GM20000 (cell line): ENCODE measurements around the gene SLC13A3.

Experiments used
- DNase-seq: peaks from one replicate; pipeline ENCODE4 v3.0.0; 2012; ENCODE audit warnings: low spot score
- CTCF ChIP-seq: IDR thresholded peaks from 2 replicates; pipeline ENCODE4 v1.5.1; 2012; ENCODE audit warnings: mild to moderate bottlenecking, control low read depth; ENCODE audit errors: extremely low read depth, missing control alignments

The SLC13A3 gene

DNA sequence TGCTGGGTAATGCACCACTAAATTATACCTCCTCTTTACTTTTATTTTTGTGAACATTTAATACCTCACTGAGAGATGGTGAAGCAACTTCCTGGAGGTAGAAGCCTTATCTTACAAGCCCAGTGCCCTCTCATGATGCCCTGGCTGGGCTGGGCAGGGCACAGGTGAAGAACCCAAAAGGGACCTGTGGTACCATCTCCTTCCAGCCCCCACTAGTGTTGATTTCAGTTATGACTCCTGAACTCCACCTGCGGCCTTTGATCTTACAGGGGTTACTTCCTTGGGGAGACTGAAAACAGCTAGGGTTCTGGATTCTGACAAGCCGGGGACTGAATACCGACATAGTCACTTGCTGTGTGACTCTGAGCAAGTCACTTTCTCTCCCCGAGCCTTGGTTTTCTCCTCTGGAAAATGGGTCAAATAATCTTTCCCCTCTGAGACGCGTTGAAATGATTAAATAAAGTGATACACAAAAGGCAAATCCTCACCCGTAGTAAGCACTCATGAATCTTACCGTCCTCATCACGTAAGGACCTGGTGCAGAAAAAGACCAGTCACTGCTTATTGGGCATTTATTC is 1.2 kb downstream of the SLC13A3 start:
- no peak for DNase-seq

GRCh38 chr20:46649650-46649949 is 1.7 kb downstream of the SLC13A3 start:
- no peak for TF ChIP-seq CTCF
- no peak for DNase-seq

More for the DNA sequence above, 1.2 kb downstream of the SLC13A3 start:
- no peak for TF ChIP-seq CTCF

DNA sequence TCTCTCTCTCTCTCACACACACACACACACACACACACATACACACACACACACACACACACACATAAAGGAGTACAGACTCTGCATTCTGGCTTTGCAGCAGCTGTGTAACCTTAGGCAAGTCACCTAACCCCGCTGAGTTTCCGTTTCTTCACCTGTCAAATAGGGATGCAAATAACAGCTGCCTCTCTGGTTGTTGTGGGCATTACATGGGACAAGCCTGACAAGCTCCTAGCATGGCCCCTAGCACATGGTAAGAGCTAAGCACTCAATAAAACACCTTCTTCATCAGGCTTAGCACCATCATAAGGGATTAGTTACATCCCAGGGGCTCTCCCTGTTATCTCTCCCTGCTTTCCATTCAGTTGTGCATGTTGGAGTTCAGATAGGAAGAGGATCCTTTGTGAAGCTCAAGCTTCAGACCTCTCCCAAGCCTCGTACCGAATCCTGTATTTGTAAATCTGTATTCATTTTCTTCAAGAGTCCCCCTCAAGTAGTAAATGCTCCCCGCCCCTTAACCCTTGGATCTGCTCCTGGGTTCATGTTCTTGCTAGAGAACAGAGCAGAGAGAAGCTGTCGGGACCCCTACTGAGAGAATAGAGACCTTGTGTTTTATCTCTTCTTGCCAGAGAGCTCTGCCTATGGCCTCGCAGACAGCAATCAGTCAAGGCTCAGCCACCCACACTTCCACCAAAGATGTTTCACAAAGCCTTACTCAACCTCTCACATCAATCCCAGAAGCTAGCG is 2.2 kb downstream of the SLC13A3 start:
- no peak for TF ChIP-seq CTCF
- no peak for DNase-seq

GRCh38 chr20:46647469-46647868 is 3.8 kb downstream of the SLC13A3 start:
- DNase-seq = no peak
- no peak for TF ChIP-seq CTCF

DNA sequence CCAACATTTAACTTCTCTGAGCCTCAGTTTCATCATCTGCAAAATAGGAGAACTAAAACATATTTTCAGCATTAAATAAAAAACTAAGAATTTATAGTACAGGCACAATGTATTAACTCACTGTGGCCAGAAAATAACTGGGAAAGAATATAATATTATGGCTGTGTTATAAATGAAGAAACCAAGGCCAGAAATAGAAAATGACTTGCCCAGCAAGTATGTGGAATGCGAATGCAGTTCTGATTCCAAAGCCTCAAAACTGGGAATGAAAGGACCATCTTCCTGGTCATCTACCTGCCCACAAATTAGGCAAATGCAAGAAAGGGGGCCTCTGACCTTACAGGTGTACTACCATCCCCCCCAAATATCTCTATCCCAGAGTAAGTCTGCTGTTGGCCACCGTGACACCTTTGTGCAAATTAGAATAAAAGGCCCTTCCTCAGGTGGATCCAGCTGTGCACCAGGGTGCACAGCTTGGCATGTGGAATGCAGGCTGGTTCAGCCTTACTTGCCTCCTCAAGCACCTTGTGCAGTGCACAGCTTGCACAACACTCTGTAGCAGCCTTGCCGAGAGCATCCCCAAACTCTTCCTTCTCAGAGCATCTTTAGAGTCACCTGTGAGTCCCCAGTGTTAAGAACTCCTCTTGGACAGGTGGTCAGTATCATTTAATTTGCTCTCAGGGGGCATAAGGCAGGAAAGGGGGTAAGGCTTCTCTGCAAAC is 4.4 kb downstream of the SLC13A3 start:
- DNase-seq = no peak
- TF ChIP-seq CTCF = no peak

DNA sequence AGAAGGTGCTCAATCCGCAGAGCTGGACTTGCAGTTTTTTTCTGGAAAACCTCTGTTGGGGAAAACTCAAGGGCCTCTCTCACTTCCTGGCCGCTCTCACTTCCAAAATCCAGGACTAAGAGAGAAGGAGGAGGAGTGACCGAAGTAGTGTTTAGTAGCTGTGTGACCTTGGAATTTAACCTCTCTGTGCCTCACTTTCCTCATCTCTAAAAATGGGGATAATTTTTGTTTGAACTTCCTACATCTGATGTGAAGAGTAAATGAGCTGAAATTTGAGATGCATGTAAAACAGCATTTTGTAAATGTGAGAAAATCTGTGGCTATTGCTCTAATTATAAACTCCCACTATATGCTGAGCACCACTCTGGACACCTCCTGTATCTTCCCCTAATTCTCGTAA is 5.1 kb downstream of the SLC13A3 start:
- no peak for TF ChIP-seq CTCF
- no peak for DNase-seq

- no peak for TF ChIP-seq CTCF
- DNase-seq = no peak
These were observed 6.5 kb downstream of the SLC13A3 start for GRCh38 chr20:46644733-46645132.
